ENCODE measurements around the gene HELZ2.
"Not testable (repeated sequence)": the region's sequence is repeated elsewhere in the genome, so short reads cannot be mapped to it uniquely, and the experiment has no call there.

Gene HELZ2

GRCh38 chr20:63618291-63618980, 44.4 kb upstream of the HELZ2 start:
- in situ Hi-C loops (cut with MboI; ENCODE audit: low pct_unique_long_range_greater_than_20kb, low sequenced_read_pairs, unreplicated experiment), result no loop called here
- no peak for TF ChIP-seq CTCF (IDR thresholded peaks at IDR 0.05; ENCODE audit: extremely low read depth, insufficient read depth, missing control alignments)
- no peak for DNase-seq (ENCODE audit: low spot score)

GRCh38 chr20:63617876-63618265, 43.8 kb upstream of the HELZ2 start:
- in situ Hi-C loops (cut with MboI; ENCODE audit: low pct_unique_long_range_greater_than_20kb, low sequenced_read_pairs, unreplicated experiment), result no loop called here
- no peak for TF ChIP-seq CTCF (IDR thresholded peaks at IDR 0.05; ENCODE audit: extremely low read depth, insufficient read depth, missing control alignments)
- DNase-seq (ENCODE audit: low spot score), result peak; percentile 32

- in situ Hi-C loops (cut with MboI; ENCODE audit: low pct_unique_long_range_greater_than_20kb, low sequenced_read_pairs, unreplicated experiment), result no loop called here
- no peak for TF ChIP-seq CTCF (IDR thresholded peaks at IDR 0.05; ENCODE audit: extremely low read depth, insufficient read depth, missing control alignments)
- peak; percentile 61 for DNase-seq (ENCODE audit: low spot score)
Observed at GRCh38 chr20:63617092-63617875, 43.2 kb upstream of the HELZ2 start.

DNA sequence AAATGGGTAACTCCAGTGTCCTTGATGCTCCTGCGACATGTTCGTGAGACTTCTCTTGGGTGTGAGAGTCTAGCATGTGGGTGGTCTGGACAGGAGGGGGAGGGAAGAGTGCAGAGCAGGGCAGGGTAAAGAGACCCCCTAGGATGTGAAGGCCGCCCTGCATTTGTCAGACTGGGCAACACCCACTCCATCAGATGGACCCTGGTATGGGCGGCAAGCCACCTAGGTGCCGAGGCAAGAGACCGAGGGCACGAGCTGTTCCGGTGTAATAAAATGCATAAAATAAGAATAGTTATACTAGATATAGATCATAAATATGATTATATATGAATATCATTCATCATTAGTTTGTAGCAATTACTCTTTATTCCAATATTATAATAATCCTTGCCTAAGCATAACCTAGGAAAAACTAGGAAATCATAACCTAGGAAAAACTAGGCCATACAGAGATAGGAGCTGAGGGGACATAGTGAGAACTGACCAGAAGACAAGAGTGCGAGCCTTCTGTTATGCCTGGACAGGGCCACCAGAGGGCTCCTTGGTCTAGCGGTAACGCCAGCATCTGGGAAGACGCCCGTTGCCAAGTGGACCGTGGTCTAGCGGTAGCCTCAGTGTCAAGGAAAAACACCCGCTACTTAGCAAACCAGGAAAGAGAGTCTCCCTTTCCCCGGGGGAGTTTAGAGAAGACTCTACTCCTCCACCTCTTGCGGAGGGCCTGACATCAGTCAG, 40.0 kb upstream of the HELZ2 start:
- DNase-seq (ENCODE audit: low spot score); in situ Hi-C loops (cut with MboI; ENCODE audit: low pct_unique_long_range_greater_than_20kb, low sequenced_read_pairs, unreplicated experiment): not testable (repeated sequence)

GRCh38 chr20:63612276-63612931, 38.4 kb upstream of the HELZ2 start:
- in situ Hi-C loops (cut with MboI; ENCODE audit: low pct_unique_long_range_greater_than_20kb, low sequenced_read_pairs, unreplicated experiment), result no loop called here
- DNase-seq (ENCODE audit: low spot score), result no peak

GRCh38 chr20:63611646-63612045, 37.6 kb upstream of the HELZ2 start:
- no peak for DNase-seq (ENCODE audit: low spot score)
- TF ChIP-seq CTCF (IDR thresholded peaks at IDR 0.05; ENCODE audit: extremely low read depth, insufficient read depth, missing control alignments), result no peak
- in situ Hi-C loops (cut with MboI; ENCODE audit: low pct_unique_long_range_greater_than_20kb, low sequenced_read_pairs, unreplicated experiment), result no loop called here

More at GRCh38 chr20:63612276-63612931, 38.4 kb upstream of the HELZ2 start:
- no peak for TF ChIP-seq CTCF (IDR thresholded peaks at IDR 0.05; ENCODE audit: extremely low read depth, insufficient read depth, missing control alignments)

Measured in GM13977 (cell line).